HEK293T (cell line): ENCODE measurements around the gene LY6G5B.

Experiments used
- ARNT ChIP-seq: fragments of 450-650 bp; IDR thresholded peaks from 2 replicates; pipeline ENCODE4 v1.6.1; 2017; ENCODE audit warnings: mild to moderate bottlenecking
- ELF4 ChIP-seq: fragments of 450-650 bp; IDR thresholded peaks from 2 replicates; pipeline ENCODE4 v1.6.1; 2017; ENCODE audit warnings: antibody characterized with exemption
- FOXA1 ChIP-seq: fragments of 450-650 bp; IDR thresholded peaks from 2 replicates; pipeline ENCODE4 v1.6.1; 2016; ENCODE audit warnings: mild to moderate bottlenecking
- FOXK2 ChIP-seq: fragments of 450-650 bp; IDR thresholded peaks from 2 replicates; pipeline ENCODE4 v1.6.1; 2016; ENCODE audit warnings: mild to moderate bottlenecking
- FOXM1 ChIP-seq: fragments of 450-650 bp; IDR thresholded peaks from 2 replicates; pipeline ENCODE4 v1.6.1; 2017; ENCODE audit warnings: mild to moderate bottlenecking, borderline replicate concordance
- L3MBTL2 ChIP-seq: fragments of 450-650 bp; conservative IDR thresholded peaks from 2 replicates; pipeline ENCODE4 v1.6.1; 2016; ENCODE audit warnings: mild to moderate bottlenecking
- SP1 ChIP-seq: fragments of 450-650 bp; IDR thresholded peaks from 2 replicates; pipeline ENCODE4 v1.6.1; 2017
- SUZ12 ChIP-seq: fragments of 450-650 bp; IDR thresholded peaks from 2 replicates; pipeline ENCODE4 v1.6.1; 2016; ENCODE audit warnings: mild to moderate bottlenecking
- TARDBP ChIP-seq: fragments of 450-650 bp; IDR thresholded peaks from 2 replicates; pipeline ENCODE4 v1.6.1; 2016
- ZNF384 ChIP-seq: fragments of 450-650 bp; IDR thresholded peaks from 2 replicates; pipeline ENCODE4 v1.6.1; 2016
- TF ChIP-seq, protein P1 (sequence below): fragments of 450-650 bp; IDR thresholded peaks from 2 replicates; pipeline ENCODE4 v1.6.1; 2016

DNA sequence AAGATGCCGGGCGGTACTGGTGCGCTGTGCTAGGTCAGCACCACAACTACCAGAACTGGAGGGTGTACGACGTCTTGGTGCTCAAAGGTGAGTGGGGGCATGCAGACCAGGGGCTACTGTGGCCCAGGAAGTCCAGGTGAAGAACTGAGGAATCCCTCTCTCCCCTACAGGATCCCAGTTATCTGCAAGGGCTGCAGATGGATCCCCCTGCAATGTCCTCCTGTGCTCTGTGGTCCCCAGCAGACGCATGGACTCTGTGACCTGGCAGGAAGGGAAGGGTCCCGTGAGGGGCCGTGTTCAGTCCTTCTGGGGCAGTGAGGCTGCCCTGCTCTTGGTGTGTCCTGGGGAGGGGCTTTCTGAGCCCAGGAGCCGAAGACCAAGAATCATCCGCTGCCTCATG, 37.9 kb downstream of the LY6G5B start:
- TF ChIP-seq FOXK2 (no peak), SUZ12 (no peak), TARDBP (no peak), FOXM1 (no peak), ZNF384 (no peak), SP1 (no peak), FOXA1 (no peak), ELF4 (no peak), L3MBTL2 (no peak), ARNT (no peak)
- TF ChIP-seq, protein P1, sequence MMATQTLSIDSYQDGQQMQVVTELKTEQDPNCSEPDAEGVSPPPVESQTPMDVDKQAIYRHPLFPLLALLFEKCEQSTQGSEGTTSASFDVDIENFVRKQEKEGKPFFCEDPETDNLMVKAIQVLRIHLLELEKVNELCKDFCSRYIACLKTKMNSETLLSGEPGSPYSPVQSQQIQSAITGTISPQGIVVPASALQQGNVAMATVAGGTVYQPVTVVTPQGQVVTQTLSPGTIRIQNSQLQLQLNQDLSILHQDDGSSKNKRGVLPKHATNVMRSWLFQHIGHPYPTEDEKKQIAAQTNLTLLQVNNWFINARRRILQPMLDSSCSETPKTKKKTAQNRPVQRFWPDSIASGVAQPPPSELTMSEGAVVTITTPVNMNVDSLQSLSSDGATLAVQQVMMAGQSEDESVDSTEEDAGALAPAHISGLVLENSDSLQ = no peak
